SKM-1 treated with dmso at 0.1 percent for 144 hours (cell line): Measurements from ENCODE around the gene CEP78.
A peak's percentile ranks its signal among the peaks of the same experiment; 100 is the strongest.
"Not testable (repeated sequence)": the region's sequence is repeated elsewhere in the genome, so short reads cannot be mapped to it uniquely, and the experiment has no call there.

Experiments
- DNase-seq: peaks from one replicate; lab custom pipeline; 2025; ENCODE audit not compliant: unreplicated experiment; lab: John Stamatoyannopoulos, UW

The CEP78 gene, protein sequence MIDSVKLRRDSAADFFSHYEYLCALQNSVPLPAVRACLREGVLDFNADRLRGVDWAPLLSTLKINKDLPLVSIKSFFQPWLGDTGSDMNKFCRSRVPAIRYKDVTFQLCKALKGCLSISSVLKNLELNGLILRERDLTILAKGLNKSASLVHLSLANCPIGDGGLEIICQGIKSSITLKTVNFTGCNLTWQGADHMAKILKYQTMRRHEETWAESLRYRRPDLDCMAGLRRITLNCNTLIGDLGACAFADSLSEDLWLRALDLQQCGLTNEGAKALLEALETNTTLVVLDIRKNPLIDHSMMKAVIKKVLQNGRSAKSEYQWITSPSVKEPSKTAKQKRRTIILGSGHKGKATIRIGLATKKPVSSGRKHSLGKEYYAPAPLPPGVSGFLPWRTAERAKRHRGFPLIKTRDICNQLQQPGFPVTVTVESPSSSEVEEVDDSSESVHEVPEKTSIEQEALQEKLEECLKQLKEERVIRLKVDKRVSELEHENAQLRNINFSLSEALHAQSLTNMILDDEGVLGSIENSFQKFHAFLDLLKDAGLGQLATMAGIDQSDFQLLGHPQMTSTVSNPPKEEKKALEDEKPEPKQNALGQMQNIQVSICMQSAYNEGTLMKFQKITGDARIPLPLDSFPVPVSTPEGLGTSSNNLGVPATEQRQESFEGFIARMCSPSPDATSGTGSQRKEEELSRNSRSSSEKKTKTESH

DNA sequence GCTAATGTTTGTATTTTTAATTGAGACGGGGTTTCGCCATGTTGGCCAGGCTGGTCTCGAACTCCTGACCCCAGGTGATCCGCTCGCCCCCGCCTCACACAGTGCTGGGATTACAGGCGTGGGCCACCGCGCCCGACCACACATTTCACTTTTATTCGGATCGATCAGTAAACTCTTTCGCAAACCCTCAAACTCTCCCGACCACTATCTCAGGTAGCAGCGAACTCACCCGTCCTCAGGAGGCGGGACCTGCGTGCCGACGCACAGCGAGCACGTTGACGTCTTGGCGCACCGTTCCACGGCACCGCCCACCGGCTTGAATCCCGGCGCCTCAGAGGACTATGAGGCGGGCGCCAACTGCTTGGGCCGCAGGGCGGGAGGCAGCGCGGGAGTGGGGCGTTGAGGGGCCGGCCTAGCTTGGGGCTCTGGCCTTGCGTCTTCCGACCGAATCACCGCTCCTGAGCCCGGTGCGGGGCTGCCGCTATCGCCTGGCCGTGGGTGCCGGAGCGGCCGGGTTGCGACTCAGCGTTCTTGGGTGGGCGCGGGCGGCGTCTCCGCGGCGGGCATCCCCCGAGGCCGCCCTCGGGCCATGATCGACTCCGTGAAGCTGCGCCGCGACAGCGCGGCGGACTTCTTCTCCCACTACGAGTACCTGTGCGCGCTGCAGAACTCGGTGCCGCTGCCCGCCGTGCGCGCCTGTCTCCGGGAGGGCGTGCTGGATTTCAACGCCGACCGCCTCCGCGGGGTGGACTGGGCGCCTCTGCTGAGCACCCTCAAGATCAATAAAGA lies at the start of gene CEP78:
TSS of gene CEP78 (plus strand) at position 314 of the 789 bp plus-strand sequence. CDS start at position 590, 276 bp downstream.
- DNase-seq = peak; percentile 52

DNA sequence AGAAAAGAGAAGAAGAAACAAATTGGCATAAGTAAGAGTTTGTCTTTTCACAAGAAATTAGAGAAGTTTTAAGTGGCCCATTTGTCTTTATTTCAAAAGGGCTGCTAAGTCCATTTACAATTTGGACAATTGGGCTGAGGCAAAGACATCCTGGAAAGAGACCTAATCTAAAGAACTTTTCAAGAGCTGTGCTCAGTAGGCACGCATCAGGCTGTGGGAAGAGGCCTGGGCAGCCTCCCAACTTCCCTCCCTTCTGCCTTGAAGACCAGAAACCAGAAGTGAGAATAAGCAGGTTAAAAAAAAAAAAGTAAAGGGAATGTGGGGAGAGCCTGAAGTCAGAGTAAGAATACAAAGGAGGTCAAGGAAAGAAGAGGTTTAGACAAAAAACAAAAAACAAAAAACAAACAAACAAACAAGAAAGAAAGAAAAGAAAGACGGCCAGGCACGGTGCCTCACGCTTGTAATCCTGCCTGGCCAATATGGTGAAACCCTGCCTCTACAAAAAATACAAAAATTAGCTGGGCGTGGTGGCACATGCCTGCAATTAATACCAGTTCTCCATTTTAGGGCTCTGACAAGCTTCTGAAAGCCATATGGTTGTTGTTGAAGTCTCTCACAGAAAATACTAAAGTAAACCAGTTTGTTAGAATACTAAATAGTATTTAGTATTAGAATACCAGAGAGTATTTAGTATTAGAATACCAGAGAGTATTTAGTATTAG lies 48.0 kb upstream of the CEP78 start:
- no peak for DNase-seq

- DNase-seq = no peak
Measured at GRCh38 chr9:78188594-78188993, 47.3 kb upstream of the CEP78 start.

DNA sequence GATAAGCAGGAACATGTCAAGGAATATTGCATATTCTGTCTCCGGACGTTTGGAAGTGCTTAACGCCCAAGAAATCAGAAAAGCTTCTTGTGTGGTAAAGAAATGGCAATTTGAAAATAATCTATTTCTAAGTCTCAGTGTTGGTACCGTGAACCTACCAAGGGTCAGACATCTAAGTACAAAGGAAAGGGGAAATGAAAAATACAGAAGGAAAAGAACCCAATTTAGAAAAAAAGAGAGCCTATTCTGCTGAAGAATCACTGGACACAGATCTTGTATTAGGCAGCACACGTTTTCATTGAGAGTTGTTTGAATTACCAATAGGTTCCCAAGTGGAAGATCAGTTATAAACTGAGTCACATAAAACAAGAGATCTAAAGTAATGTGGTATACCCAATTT lies 46.9 kb upstream of the CEP78 start:
- no peak for DNase-seq

DNA sequence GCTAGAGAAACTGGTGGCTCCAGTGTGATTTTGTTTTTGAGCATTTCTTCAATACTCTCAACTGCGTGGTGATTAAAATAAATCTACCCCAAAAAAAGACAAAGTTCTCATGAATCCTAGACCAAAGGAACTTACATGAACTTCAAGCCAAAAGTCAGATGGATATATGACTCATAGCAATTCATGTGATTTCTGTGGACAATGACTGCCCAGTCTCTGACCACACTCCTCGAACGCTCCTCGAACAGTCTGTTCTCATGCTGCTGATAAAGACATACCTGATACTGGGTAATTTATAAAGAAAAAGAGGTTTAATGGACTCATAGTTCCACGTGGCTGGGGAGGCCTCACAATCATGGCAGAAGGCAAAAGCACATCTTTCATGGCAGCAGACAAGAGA lies 46.4 kb upstream of the CEP78 start:
- DNase-seq = no peak

DNA sequence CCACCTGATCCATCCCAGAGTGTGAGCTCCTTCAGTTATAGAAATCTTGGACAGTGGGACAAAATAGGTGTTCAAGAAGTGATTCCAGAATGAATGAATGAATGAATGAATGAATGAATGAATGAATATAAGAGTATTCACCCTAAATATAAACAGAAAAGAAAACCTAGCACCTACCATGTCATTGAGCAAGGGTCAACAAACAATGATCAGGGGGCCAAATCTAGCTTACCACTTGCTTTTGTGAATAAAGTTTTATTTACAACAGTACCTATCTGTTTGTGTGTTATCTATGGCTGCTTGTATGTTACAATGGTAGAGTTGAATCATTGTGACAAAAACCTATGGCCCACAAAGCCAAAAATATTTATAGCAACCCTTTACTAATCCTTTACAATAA lies 43.9 kb upstream of the CEP78 start:
- DNase-seq = no peak

DNA sequence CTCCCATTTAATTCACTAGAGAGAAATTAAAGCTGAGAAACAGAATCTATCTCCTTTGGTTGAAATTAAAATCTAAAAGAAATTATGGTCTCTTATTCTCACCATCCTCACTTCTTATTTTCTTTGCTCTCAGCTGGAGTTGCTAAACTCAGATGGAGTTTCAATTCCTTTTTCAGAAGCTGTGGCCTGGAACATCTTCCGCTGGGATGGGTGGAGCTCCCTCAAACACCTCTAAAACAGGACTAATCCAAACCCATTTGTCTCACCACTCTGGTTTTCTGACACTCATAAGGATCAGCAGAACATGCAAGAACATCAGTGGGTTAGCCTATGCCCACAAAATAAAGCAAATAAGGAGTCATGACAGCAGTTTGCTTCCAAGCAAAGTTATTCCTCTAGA lies 39.6 kb upstream of the CEP78 start:
- DNase-seq = no peak

DNA sequence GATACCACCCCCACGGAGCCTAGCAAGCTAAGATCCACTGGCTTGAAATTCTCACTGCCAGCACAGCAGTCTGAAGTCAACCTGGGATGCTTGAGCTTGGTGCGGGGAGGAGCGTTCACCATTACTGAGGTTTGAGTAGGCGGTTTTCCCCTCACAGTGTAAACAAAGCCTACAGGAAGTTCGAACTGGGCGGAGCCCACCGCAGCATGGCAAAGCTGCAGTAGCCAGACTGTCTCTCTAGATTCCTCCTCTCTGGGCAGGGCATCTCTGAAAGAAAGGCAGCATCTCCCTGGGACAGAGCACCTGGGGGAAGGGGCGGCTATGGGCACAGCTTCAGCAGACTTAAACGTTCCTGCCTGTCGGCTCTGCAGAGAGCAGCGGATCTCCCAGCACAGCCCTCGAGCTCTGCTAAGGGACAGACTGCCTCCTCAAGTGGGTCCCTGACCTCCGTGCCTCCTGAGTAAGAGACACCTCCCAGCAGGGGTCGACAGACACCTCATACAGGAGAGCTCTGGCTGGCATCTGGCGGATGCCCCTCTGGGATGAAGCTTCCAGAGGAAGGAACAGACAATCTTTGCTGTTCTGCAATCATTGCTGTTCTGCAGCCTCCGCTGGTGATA lies 34.6 kb upstream of the CEP78 start:
- not testable (repeated sequence) for DNase-seq

- no peak for DNase-seq
Measured at GRCh38 chr9:78207319-78207718, 28.6 kb upstream of the CEP78 start.

DNA sequence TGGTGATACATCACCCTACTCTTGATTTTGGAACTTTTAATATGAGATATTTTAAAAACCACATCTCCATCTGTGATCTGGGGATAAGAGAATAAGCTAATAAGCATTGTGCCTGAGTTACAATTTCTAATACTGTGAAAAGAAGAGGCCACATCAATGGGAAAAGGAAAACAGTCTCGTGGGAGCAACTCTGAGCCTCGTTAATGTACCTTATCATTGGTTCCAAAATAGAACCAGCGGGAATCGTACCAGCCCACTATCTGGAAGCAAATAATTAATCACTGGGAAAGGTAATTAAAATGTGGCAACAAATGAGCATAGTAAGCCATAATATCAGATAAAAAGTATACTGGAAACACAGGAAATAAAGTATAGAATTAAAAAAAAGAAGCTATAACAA lies 28.0 kb upstream of the CEP78 start:
- DNase-seq = no peak

- no peak for DNase-seq
Measured at GRCh38 chr9:78209127-78209526, 26.7 kb upstream of the CEP78 start.

DNA sequence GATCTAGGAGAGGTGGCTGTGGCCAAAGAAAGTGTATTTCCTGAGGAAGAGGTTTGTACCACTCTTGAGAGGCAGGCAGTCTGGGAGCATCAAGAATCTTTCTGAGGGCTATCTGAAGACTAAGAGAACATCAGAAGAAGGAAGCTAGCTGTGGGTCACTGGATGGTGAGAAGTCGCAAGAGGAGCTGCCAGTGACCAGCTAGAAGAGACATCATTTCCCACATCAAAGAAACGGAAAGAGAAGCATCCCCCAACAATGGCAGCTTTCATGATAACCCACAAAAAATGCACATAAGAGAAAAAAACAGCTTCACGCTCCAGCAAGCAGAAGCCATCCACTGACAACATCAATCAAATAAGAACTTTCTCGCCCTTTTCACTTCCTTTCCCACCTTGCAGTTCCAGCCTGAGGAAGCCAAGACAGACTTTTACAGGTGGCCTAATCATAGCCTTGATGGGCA lies 25.0 kb upstream of the CEP78 start:
- no peak for DNase-seq

- no peak for DNase-seq
Measured at GRCh38 chr9:78212868-78213267, 23.0 kb upstream of the CEP78 start.

DNA sequence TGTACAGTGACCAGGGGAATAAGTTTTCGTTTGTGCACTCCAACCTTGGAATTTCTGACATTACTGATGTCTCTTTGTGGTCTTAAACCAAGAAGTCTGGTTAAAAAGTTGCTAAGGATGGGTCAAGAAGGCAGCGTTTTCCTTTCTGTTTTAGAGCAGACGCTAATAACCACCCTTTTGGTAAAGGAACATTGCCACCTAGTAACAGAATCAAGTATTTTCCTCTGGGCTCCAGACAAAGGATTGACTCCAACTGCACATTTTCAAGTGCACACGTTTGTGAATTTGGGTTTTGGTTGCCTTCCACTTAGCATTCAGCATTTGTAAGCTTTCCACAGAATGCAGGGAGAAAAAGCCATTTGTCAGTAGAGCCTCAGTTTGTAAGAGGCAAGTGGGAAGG lies 22.2 kb upstream of the CEP78 start:
- no peak for DNase-seq

GRCh38 chr9:78214492-78214891 lies 21.4 kb upstream of the CEP78 start:
- DNase-seq = no peak

GRCh38 chr9:78215706-78216105 lies 20.2 kb upstream of the CEP78 start:
- DNase-seq = no peak

- DNase-seq = no peak
Measured at GRCh38 chr9:78218890-78219289, 17.0 kb upstream of the CEP78 start.

DNA sequence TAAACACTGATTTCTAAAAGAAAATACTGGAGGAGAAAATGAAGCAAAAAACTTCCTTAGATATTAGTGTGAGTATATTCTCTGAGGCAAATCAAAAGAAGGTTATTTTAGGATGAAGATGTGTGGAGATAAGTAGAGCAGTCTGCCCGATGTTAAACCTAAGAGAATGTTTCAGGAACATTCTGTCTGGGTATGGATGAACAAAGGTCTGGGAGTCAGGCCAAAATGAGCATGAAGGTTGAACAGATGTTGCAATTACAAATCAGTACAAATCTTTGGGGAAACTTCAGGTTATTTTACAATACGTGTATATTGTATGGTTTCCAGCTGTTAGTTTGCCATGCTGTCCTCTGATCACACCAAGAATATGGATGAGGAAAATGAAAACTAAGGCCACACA lies 14.4 kb upstream of the CEP78 start:
- no peak for DNase-seq

DNA sequence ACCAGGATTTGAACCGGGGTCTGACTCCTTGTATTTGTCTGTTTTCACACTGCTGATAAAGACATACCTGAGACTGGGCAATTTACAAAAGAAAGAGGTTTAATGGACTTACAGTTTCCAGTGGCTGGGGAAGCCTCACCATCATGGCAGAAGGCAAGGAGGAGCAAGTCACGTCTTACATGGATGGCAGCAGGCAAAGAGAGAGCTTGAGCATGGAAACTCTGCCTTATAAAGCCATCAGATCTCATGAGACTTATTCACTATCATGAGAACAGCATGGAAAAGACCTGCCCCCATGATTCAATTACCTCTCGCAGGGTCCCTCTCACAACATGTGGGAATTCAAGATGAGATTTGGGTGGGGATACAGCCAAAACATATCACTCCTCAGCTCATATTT lies 14.0 kb upstream of the CEP78 start:
- DNase-seq = not testable (repeated sequence)

GRCh38 chr9:78230761-78231160 lies 5.1 kb upstream of the CEP78 start:
- DNase-seq = no peak
